Measurements from ENCODE around the gene ABRAXAS1. TPM values are rescaled to one million over a fixed set of nuclear protein-coding genes. Genes with fewer than 3 reads are reported as not detected.
A peak's percentile ranks its signal among the peaks of the same experiment; 100 is the strongest.
"Not testable (repeated sequence)": the region's sequence is repeated elsewhere in the genome, so short reads cannot be mapped to it uniquely, and the experiment has no call there.

Gene ABRAXAS1
- total and polyA plus RNA-seq, 5 experiments from 2014 or later: 13.8 to 47.8 (median 15.3) TPM

DNA sequence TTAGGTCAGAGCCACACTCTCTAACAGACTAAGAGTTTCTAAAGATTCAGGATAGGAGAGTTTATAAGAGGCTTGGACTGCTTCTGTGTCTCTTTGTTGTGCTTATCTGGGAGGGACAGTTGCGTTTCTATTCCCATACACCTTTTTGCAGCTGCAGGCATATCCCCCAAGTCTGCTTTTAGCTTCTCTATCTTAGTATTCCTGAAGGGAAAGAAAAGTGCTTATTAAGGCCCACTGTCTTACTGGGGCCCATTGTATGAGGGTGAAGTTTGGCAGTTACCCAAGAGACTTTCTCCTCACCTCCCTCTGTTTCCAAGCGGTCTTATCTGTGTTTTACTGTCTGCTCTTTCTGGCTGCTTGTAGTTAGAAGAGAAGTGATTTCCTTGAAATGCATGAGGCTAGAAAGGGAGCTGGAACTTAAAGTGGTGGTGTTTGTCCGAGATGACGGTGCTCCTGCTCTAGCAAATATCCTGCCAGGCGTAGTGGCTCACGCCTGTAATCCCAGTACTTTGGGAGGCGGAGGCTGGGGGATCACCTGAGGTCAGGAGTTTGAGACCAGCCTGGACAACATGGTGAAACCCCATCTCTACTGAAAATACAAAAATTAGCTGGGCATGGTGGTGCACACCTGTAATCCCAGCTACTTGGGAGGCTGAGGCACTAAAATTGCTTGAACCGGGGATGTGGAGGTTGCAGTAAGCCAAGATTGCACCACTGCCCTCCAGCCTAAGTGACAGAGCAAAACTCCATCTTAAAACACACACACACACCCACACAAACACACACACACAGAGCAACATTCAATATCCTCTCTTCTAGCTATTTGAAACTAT, 11.4 kb upstream of the ABRAXAS1 start:
- not testable (repeated sequence) for H3K4me1 Mint-ChIP-seq, DNase-seq, ATAC-seq, H3K36me3 Mint-ChIP-seq, H3K9me3 Mint-ChIP-seq, H3K27me3 Mint-ChIP-seq, H3K27ac Mint-ChIP-seq, H3K4me3 Mint-ChIP-seq
- POLR2A ChIA-PET: interaction anchor here (4.5 kb wide), 1 partner anchor 11 kb away, joined by 16 read pairs; the partner anchor contains the start of gene ABRAXAS1

- Mint-ChIP-seq H3K4me3 (no peak overlapping the region), H3K36me3 (no peaks in the 10 kb centered on the region), H3K27me3 (no peaks in the 10 kb centered on the region), H3K4me1 (peaks cover 1 to 9% (median 6%) of the 10 kb centered on the region in 4 donors), H3K9me3 (no peaks in the 10 kb centered on the region), H3K27ac (peak overlapping the region in 1 of 10 donors; percentile 48)
- DNase-seq (peak in 3 of 10 donors; percentile 13 to 43 (median 41)), ATAC-seq (peak; percentile 62 to 68)
- POLR2A ChIA-PET: no interaction called here
Observed at GRCh38 chr4:83490876-83491450, 6.1 kb upstream of the ABRAXAS1 start.

- ATAC-seq (no peak), DNase-seq (no peak)
- peaks cover 5 to 16% (median 10%) of the 10 kb centered on the region in 4 donors for H3K4me1 Mint-ChIP-seq
- H3K36me3 Mint-ChIP-seq: no peaks in the 10 kb centered on the region
- H3K27ac Mint-ChIP-seq: no peak overlapping the region
- POLR2A ChIA-PET: no interaction called here
- no peaks in the 10 kb centered on the region for H3K27me3 Mint-ChIP-seq
- H3K9me3 Mint-ChIP-seq: no peaks in the 10 kb centered on the region
- no peak overlapping the region for H3K4me3 Mint-ChIP-seq
Observed at GRCh38 chr4:83489711-83490326, 4.9 kb upstream of the ABRAXAS1 start.

GRCh38 chr4:83486457-83487129, 1.7 kb upstream of the ABRAXAS1 start:
- no peaks in the 10 kb centered on the region for H3K27me3 Mint-ChIP-seq
- H3K4me1 Mint-ChIP-seq: peaks cover 13 to 38% (median 30%) of the 10 kb centered on the region in 4 donors
- H3K9me3 Mint-ChIP-seq: no peaks in the 10 kb centered on the region
- H3K4me3 Mint-ChIP-seq: peak overlapping the region in 5 of 10 donors; percentile 1 to 60 (median 33)
- no peak for ATAC-seq
- peak overlapping the region; percentile 12 to 82 (median 60) for H3K27ac Mint-ChIP-seq
- DNase-seq: no peak
- POLR2A ChIA-PET: interaction anchor here (1.0 to 3.6 kb wide), 5 partner anchors 18 to 1057 kb away, joined by 3 to 36 read pairs (median 5); partner anchors contain the start of genes GPAT3, HELQ and MRPS18C
- no peaks in the 10 kb centered on the region for H3K36me3 Mint-ChIP-seq

DNA sequence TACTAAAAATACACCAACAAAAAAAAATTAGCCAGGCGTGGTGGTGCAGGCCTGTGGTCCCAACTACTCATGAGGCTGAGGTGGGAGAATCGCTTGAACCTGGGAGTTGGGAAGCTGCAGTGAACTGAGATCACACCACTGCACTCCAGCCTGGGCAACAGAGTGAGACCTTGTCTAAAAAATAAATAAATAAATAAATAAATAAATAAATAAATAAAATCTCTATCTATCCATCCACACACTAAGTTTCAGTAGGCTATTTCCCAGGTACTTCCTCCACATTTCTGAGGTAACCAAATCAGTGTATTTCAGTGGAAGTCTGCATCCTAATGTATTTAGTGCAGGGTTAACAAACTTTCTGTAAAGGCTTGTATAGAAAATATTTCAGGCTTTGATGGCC, 10.9 kb downstream of the ABRAXAS1 start:
- POLR2A ChIA-PET: no interaction called here
- no peak for ATAC-seq
- Mint-ChIP-seq H3K9me3 (no peaks in the 10 kb centered on the region), H3K27ac (no peak overlapping the region), H3K4me1 (peaks cover 0 to 16% (median 2%) of the 10 kb centered on the region in 4 donors), H3K4me3 (no peak overlapping the region), H3K27me3 (no peaks in the 10 kb centered on the region), H3K36me3 (peaks cover 0 to 56% (median 6%) of the 10 kb centered on the region in 3 donors)
- no peak for DNase-seq

DNA sequence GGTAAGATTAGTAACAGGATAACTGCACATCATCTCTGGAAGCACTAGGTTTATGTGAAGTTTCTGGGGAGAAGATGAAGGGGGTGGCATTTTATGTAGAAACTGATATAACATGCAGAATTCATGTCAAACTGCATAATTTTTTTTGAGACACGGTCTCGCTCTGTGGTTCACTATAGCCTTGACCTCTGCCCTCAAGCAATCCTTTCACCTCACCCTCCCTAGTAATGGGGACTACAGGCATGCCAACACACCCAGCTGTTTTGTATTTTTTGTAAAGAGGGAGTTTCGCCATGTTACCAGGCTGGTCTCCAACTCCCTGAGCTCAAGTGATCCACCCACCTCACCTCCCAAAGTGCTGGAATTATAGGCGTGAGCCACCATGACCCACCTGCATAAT, 11.5 kb downstream of the ABRAXAS1 start:
- peaks cover 0 to 60% (median 6%) of the 10 kb centered on the region in 3 donors for H3K36me3 Mint-ChIP-seq
- POLR2A ChIA-PET: no interaction called here
- no peaks in the 10 kb centered on the region for H3K9me3 Mint-ChIP-seq
- DNase-seq (no peak), ATAC-seq (no peak)
- H3K27ac Mint-ChIP-seq: peak overlapping the region in 4 of 10 donors; percentile 31 to 60 (median 51)
- H3K27me3 Mint-ChIP-seq: no peaks in the 10 kb centered on the region
- peaks cover 0 to 16% (median 2%) of the 10 kb centered on the region in 4 donors for H3K4me1 Mint-ChIP-seq
- H3K4me3 Mint-ChIP-seq: no peak overlapping the region

- Mint-ChIP-seq H3K4me1 (peaks cover 14 to 59% (median 56%) of the 10 kb centered on the region in 4 donors), H3K4me3 (peak overlapping the region; percentile 98 to 100 (median 100)), H3K27ac (peak overlapping the region; percentile 100), H3K27me3 (no peaks in the 10 kb centered on the region), H3K36me3 (peaks cover 10 to 69% (median 18%) of the 10 kb centered on the region in 3 donors), H3K9me3 (no peaks in the 10 kb centered on the region)
- POLR2A ChIA-PET: interaction anchor here (1.2 to 3.1 kb wide), 9 partner anchors 11 to 1027 kb away, joined by 3 to 36 read pairs (median 9); partner anchors contain the start of genes ABRAXAS1, COQ2, HNRNPDL and HPSE
- ATAC-seq: no peak
- DNase-seq: no peak
Observed at GRCh38 chr4:83456184-83456501, 28.8 kb downstream of the ABRAXAS1 start.

DNA sequence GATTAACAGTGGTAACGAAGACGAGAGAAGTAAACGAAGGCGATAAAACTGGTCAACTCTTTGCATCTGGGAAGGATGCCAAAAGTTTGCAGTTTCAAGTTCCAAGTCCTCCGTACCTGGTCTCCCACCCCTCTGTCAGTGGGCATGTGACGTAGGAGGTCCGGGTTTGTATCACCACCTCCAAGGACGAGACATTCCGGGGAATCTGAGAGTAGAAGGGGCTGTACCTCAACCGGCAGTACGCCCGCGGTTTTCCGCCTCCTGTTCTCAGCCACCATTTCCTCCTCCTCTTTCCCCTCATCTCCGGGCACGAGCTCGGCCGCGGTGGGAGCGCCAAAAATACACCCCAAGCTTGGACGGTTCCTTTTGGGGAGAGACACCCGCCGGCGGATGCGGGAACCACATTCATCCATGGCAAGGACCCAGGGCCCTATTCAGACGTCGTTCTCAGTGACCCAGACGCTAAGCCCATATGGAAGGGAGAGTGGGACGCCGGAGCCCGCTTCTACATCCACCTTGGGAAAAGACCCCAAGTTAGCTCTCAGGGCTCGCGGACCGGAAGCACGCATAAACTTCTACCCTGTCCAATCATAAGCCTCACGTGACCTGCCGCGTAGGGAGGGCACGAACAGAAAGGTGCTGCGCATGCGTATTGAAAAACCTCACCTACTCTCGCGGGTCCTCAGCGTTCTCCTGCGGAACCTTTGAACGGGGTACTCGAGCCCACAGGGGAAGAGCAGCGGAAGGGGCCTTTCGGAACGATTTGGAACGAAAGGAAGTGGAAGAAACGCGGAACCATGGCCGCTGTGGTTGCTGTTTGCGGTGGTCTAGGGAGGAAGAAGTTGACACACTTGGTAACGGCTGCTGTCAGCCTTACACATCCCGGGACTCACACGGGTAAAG, 29.4 kb downstream of the ABRAXAS1 start, which contains the start of the genes HELQ and MRPS18C:
Gene HELQ, minus strand, starts transcription at position 543 of the 903 bp plus-strand sequence. Its CDS starts 130 bp downstream, at position 413.
Gene MRPS18C, plus strand, starts transcription at position 778 of the 903 bp plus-strand sequence. Its CDS starts 20 bp downstream, at position 798.
- H3K4me3 Mint-ChIP-seq: peak within 1 kb of the TSS; percentile 98 to 100 (median 100)
- no peaks in the 10 kb centered on the region for H3K9me3 Mint-ChIP-seq
- POLR2A ChIA-PET: interaction anchor here (0.8 to 3.1 kb wide), 13 partner anchors 10 to 1127 kb away, joined by 3 to 36 read pairs (median 8); partner anchors contain the start of genes ABRAXAS1, COPS4, COQ2 and HNRNPDL
- H3K4me1 Mint-ChIP-seq: peaks cover 16 to 59% (median 58%) of the 10 kb centered on the region in 4 donors
- H3K27me3 Mint-ChIP-seq: no peaks in the 10 kb centered on the region
- ATAC-seq (peak; percentile 86 to 89), DNase-seq (peak; percentile 80 to 99 (median 96))
- peaks cover 10 to 68% (median 19%) of the 10 kb centered on the region in 3 donors for H3K36me3 Mint-ChIP-seq
- peak within 1 kb of the TSS; percentile 100 for H3K27ac Mint-ChIP-seq

- Mint-ChIP-seq H3K27me3 (no peaks in the 10 kb centered on the region), H3K4me3 (peak overlapping the region; percentile 98 to 100 (median 100)), H3K36me3 (peaks cover 10 to 63% (median 19%) of the 10 kb centered on the region in 3 donors), H3K27ac (peak overlapping the region; percentile 100), H3K9me3 (no peaks in the 10 kb centered on the region), H3K4me1 (peaks cover 17 to 59% (median 58%) of the 10 kb centered on the region in 4 donors)
- POLR2A ChIA-PET: interaction anchor here (0.5 to 3.1 kb wide), 11 partner anchors 9 to 1025 kb away, joined by 3 to 36 read pairs (median 9); partner anchors contain the start of genes ABRAXAS1, COPS4, COQ2 and HNRNPDL
- ATAC-seq (no peak), DNase-seq (peak in 2 of 10 donors; percentile 1 to 14)
Observed at GRCh38 chr4:83454686-83455085, 30.2 kb downstream of the ABRAXAS1 start.

DNA sequence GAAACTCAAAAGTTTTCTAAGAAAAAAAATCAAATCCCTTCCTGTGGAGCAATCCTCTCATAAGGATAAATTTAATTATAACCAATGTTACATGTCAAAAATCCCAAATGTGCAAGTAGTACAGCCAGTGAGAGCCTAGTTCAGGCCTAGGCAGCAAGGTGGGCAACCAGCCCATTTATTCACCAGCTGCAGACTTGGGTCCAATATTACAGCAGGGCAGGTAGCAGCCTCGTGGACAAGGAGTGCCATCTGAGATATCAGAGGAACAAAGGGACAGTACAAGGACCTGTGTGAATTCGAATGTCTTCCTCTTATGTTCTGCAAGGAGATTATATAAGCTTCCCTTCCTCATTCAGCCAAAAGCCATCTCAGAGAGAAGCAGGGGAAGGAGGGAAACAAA, 35.9 kb downstream of the ABRAXAS1 start:
- no peak for ATAC-seq
- Mint-ChIP-seq H3K9me3 (no peaks in the 10 kb centered on the region), H3K4me3 (no peak overlapping the region), H3K27me3 (no peaks in the 10 kb centered on the region), H3K27ac (peak overlapping the region in 8 of 10 donors; percentile 43 to 84 (median 60)), H3K4me1 (peaks cover 15 to 32% (median 24%) of the 10 kb centered on the region in 4 donors), H3K36me3 (peaks cover 10 to 69% (median 24%) of the 10 kb centered on the region in 3 donors)
- DNase-seq: no peak
- POLR2A ChIA-PET: no interaction called here

GRCh38 chr4:83440899-83441298, 44.0 kb downstream of the ABRAXAS1 start:
- POLR2A ChIA-PET: interaction anchor here (3.1 kb wide), 1 partner anchor 14 kb away, joined by 14 read pairs; the partner anchor contains the start of genes HELQ and MRPS18C
- H3K4me3 Mint-ChIP-seq: no peak overlapping the region
- no peak for DNase-seq
- ATAC-seq: no peak
- H3K27me3 Mint-ChIP-seq: no peaks in the 10 kb centered on the region
- H3K27ac Mint-ChIP-seq: peak overlapping the region in 1 of 10 donors; percentile 41
- peaks cover 6 to 17% (median 7%) of the 10 kb centered on the region in 4 donors for H3K4me1 Mint-ChIP-seq
- H3K36me3 Mint-ChIP-seq: peaks cover 0 to 85% (median 30%) of the 10 kb centered on the region in 3 donors
- no peaks in the 10 kb centered on the region for H3K9me3 Mint-ChIP-seq
